Measurements from ENCODE around the gene HPCAL1.

GRCh38 chr2:10336283-10336682 is 33.6 kb downstream of the HPCAL1 start:
- TF ChIP-seq CTCF (IDR thresholded peaks at IDR 0.05; ENCODE audit: insufficient read depth, low read length, poor library complexity, severe bottlenecking), result no peak
- TF ChIP-seq EZH2phosphoT487 (conservative IDR thresholded peaks at IDR 0.05; ENCODE audit: low read length), result no peak

Data from SU-DHL-6 (cell line).